ENCODE data around the gene LCLAT1.

LCLAT1 gene

DNA sequence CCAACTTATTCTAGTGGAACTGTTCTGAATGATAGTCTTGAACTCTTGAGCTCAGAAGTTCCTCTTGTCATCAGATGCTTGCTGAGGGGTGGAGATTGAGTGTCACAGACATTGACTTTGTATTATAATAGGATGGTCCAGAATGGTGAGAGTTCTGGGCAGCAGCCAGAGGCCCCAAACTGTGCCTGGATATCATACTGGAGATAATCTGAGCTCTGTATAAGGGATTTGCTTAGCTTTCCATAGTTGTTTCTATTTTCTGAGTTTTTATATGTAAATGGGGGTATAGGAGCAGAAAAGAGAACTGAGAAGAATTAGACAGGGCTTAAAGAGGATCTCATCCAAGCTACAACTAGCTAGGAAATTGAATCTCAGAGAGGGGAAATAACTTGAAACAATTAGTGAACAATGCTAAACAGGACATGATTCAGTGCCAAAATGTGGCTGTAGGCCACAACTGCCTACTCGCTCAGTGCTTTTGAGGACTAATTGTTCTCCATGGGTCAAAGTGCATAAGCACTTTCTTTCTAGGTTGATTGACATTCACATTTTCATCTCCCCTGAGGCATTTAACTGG is 10.1 kb upstream of the LCLAT1 start:
- H3K9me3 ChIP-seq (ENCODE audit: insufficient read depth, low read length): no peaks in the 10 kb centered on the region
- no peak for TF ChIP-seq SUZ12 (IDR thresholded peaks at IDR 0.05; ENCODE audit: extremely low read depth, insufficient read depth, insufficient read length)
- TF ChIP-seq YY1 (IDR thresholded peaks at IDR 0.05; ENCODE audit: insufficient read depth, insufficient read length): no peak
- TF ChIP-seq ZNF274 (IDR thresholded peaks at IDR 0.05; ENCODE audit: low read depth, low read length): no peak
- no peaks in the 10 kb centered on the region for H3K4me1 ChIP-seq (ENCODE audit: insufficient read depth, insufficient read length)
- H3K36me3 ChIP-seq (ENCODE audit: insufficient read depth, insufficient read length, low read length): no peaks in the 10 kb centered on the region
- H3K4me3 ChIP-seq (ENCODE audit: insufficient read length, low read depth): no peak overlapping the region
- no peak for DNase-seq (ENCODE audit: low read depth, low spot score)
- no peak overlapping the region for H3K9ac ChIP-seq (ENCODE audit: insufficient read length, low read depth)
- no peaks in the 10 kb centered on the region for H3K27me3 ChIP-seq (ENCODE audit: insufficient read depth, insufficient read length)

DNA sequence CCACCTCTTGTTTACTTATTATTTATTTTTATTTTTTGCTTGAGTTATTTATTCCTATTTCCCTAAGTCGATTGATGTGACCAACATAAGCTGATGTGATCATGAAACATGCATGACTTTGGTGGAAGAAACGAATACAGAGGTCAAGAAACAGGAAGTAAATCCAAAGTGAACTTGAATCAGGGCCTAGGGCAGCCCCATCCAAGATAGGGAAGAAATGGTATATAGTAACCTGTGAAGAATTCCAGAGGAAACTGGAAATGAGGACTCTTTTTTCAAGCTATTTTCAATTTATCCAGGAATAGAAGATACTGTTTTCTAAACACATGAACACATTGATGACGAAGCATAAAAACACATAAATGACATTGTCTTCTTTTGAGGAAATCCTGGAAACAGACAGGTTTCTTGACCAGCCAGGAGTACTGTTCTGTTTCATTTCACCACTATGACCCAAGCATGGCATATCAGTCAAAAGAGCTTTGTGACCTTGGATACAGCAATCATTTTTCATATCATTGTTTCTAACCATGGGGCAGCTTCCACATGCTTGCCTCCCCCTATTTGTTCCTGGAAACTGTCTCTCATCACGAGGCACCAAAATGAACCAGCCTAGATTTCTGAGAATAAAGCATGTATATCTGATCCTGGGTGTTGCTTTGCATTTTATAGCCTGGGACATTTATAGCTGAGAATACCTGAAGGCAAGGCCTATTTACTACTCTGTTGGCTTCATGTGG is 9.1 kb upstream of the LCLAT1 start:
- DNase-seq (ENCODE audit: low read depth, low spot score): no peak

DNA sequence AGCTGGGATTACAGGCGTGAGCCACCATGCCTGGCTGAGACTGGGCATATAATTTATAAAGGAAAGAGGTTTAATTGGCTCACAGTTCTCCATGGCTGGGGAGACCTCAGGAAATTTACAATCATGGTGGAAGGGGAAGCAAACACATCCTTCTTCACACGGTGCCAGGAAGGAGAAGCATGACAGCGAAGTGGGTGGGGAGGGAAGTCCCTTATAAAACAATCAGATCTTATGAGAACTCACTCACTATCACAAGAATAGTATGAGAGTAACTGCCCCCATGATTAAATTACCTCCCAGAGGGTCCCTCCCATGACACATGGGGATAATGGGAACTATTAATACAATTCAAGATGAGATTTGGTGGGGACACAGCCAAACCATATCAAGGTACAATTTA is 7.8 kb upstream of the LCLAT1 start:
- Histone ChIP-seq H3K4me3 (ENCODE audit: insufficient read length, low read depth) (no peak overlapping the region), H3K9me3 (ENCODE audit: insufficient read depth, low read length) (no peaks in the 10 kb centered on the region), H3K27me3 (ENCODE audit: insufficient read depth, insufficient read length) (no peaks in the 10 kb centered on the region), H3K4me1 (ENCODE audit: insufficient read depth, insufficient read length) (no peaks in the 10 kb centered on the region), H3K36me3 (ENCODE audit: insufficient read depth, insufficient read length, low read length) (no peaks in the 10 kb centered on the region), H3K9ac (ENCODE audit: insufficient read length, low read depth) (no peak overlapping the region)
- no peak for DNase-seq (ENCODE audit: low read depth, low spot score)
- TF ChIP-seq ZNF274 (IDR thresholded peaks at IDR 0.05; ENCODE audit: low read depth, low read length) (no peak), YY1 (IDR thresholded peaks at IDR 0.05; ENCODE audit: insufficient read depth, insufficient read length) (no peak), SUZ12 (IDR thresholded peaks at IDR 0.05; ENCODE audit: extremely low read depth, insufficient read depth, insufficient read length) (no peak)

More for the DNA sequence above, 9.1 kb upstream of the LCLAT1 start:
- Histone ChIP-seq H3K4me1 (ENCODE audit: insufficient read depth, insufficient read length) (no peaks in the 10 kb centered on the region), H3K27me3 (ENCODE audit: insufficient read depth, insufficient read length) (no peaks in the 10 kb centered on the region), H3K9me3 (ENCODE audit: insufficient read depth, low read length) (no peaks in the 10 kb centered on the region), H3K9ac (ENCODE audit: insufficient read length, low read depth) (no peak overlapping the region), H3K36me3 (ENCODE audit: insufficient read depth, insufficient read length, low read length) (no peaks in the 10 kb centered on the region), H3K4me3 (ENCODE audit: insufficient read length, low read depth) (no peak overlapping the region)
- TF ChIP-seq YY1 (IDR thresholded peaks at IDR 0.05; ENCODE audit: insufficient read depth, insufficient read length) (no peak), SUZ12 (IDR thresholded peaks at IDR 0.05; ENCODE audit: extremely low read depth, insufficient read depth, insufficient read length) (no peak), ZNF274 (IDR thresholded peaks at IDR 0.05; ENCODE audit: low read depth, low read length) (no peak)

DNA sequence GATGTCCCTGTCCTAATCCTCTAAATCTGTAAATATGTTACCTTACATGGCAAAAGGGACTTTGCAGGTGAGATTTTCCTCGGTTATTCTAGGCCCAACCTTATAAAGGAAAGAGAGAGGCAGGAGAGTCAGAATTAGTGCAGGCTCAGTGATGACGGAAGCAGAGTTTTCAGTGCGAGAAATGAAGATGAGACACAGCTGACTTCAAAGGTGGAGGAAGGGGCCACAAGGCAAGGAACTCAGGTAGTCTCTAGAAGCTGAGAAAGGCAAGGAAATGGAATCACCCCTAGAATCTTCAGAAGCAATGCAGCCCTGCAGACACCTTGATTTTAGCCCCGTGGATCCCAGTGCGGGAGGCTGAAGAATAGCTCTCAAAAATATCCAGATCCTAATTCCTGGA is 7.2 kb upstream of the LCLAT1 start:
- H3K36me3 ChIP-seq (ENCODE audit: insufficient read depth, insufficient read length, low read length): no peaks in the 10 kb centered on the region
- H3K4me3 ChIP-seq (ENCODE audit: insufficient read length, low read depth): no peak overlapping the region
- TF ChIP-seq YY1 (IDR thresholded peaks at IDR 0.05; ENCODE audit: insufficient read depth, insufficient read length) (no peak), SUZ12 (IDR thresholded peaks at IDR 0.05; ENCODE audit: extremely low read depth, insufficient read depth, insufficient read length) (no peak), ZNF274 (IDR thresholded peaks at IDR 0.05; ENCODE audit: low read depth, low read length) (no peak)
- H3K4me1 ChIP-seq (ENCODE audit: insufficient read depth, insufficient read length): no peaks in the 10 kb centered on the region
- H3K9me3 ChIP-seq (ENCODE audit: insufficient read depth, low read length): no peaks in the 10 kb centered on the region
- H3K27me3 ChIP-seq (ENCODE audit: insufficient read depth, insufficient read length): no peaks in the 10 kb centered on the region
- no peak for DNase-seq (ENCODE audit: low read depth, low spot score)
- no peak overlapping the region for H3K9ac ChIP-seq (ENCODE audit: insufficient read length, low read depth)

DNA sequence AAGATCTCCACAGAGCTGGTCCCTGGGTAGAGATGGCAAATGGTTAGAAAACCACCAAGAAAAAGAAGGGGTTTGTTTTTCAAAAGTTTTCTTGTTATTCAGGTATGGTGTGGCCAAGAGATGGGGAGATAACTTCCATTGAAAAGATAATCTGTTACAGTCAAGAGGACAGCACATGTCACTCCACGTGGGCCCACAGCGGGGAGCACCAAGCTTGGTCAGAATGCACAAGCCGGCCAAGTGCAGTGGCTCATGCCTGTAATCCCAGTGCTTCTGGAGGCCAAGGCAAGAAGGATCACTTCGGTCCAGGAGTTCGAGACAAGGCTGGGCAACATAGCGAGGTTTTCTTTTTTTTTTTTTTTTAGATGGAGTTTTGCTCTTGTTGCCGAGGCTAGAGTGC is 6.0 kb upstream of the LCLAT1 start:
- no peaks in the 10 kb centered on the region for H3K9me3 ChIP-seq (ENCODE audit: insufficient read depth, low read length)
- H3K27me3 ChIP-seq (ENCODE audit: insufficient read depth, insufficient read length): no peaks in the 10 kb centered on the region
- H3K4me1 ChIP-seq (ENCODE audit: insufficient read depth, insufficient read length): no peaks in the 10 kb centered on the region
- no peak overlapping the region for H3K4me3 ChIP-seq (ENCODE audit: insufficient read length, low read depth)
- no peak overlapping the region for H3K9ac ChIP-seq (ENCODE audit: insufficient read length, low read depth)
- no peak for DNase-seq (ENCODE audit: low read depth, low spot score)
- TF ChIP-seq SUZ12 (IDR thresholded peaks at IDR 0.05; ENCODE audit: extremely low read depth, insufficient read depth, insufficient read length) (no peak), YY1 (IDR thresholded peaks at IDR 0.05; ENCODE audit: insufficient read depth, insufficient read length) (no peak), ZNF274 (IDR thresholded peaks at IDR 0.05; ENCODE audit: low read depth, low read length) (no peak)
- H3K36me3 ChIP-seq (ENCODE audit: insufficient read depth, insufficient read length, low read length): no peaks in the 10 kb centered on the region

DNA sequence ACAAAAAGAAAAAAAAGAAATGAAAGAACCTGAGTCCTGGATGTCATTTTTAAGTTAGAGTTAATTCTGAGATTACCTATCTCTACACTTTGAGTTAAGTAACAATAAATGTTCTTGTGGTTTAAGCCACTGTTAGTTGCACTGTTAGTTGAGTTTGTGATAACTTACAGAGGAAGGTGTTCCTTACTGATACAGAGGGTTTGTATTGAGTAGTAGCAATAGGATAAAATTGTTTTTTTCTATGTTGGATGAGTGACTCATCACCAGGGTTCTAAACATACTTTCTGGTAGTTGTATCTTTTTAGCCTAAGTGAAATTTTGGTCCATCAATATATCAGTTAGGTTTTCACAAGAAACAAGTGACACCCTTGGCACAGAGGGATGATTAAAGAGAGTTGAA is 4.0 kb upstream of the LCLAT1 start:
- no peak for DNase-seq (ENCODE audit: low read depth, low spot score)
- H3K4me3 ChIP-seq (ENCODE audit: insufficient read length, low read depth): no peak overlapping the region
- no peaks in the 10 kb centered on the region for H3K27me3 ChIP-seq (ENCODE audit: insufficient read depth, insufficient read length)
- H3K36me3 ChIP-seq (ENCODE audit: insufficient read depth, insufficient read length, low read length): no peaks in the 10 kb centered on the region
- no peak overlapping the region for H3K9ac ChIP-seq (ENCODE audit: insufficient read length, low read depth)
- H3K9me3 ChIP-seq (ENCODE audit: insufficient read depth, low read length): no peaks in the 10 kb centered on the region; the same call in 1 of the 2 replicates
- TF ChIP-seq SUZ12 (IDR thresholded peaks at IDR 0.05; ENCODE audit: extremely low read depth, insufficient read depth, insufficient read length) (no peak), YY1 (IDR thresholded peaks at IDR 0.05; ENCODE audit: insufficient read depth, insufficient read length) (no peak), ZNF274 (IDR thresholded peaks at IDR 0.05; ENCODE audit: low read depth, low read length) (no peak)
- H3K4me1 ChIP-seq (ENCODE audit: insufficient read depth, insufficient read length): no peaks in the 10 kb centered on the region

DNA sequence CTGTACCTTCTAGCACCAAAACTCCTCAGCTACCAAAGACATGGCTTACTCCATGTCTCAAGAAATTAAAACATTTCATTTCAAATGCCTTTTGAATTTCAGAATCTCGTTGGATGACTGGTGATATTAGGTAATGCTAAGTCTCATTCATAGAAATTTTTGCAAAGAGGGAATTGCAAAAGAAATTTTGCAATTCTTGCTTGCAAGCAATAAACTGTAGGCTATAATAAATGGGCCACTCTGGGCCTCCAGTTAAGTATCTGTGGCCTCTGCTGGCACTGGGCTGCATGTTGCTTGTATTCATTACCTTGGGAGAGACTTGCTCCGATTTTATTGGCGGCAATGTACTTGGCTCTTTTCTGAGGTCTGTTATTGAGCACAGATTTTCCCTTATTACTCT is 2.8 kb upstream of the LCLAT1 start:
- DNase-seq (ENCODE audit: low read depth, low spot score): no peak
- Histone ChIP-seq H3K9ac (ENCODE audit: insufficient read length, low read depth) (no peak overlapping the region), H3K27me3 (ENCODE audit: insufficient read depth, insufficient read length) (no peaks in the 10 kb centered on the region), H3K4me1 (ENCODE audit: insufficient read depth, insufficient read length) (no peaks in the 10 kb centered on the region), H3K9me3 (ENCODE audit: insufficient read depth, low read length) (no peaks in the 10 kb centered on the region; the same call in 1 of the 2 replicates), H3K36me3 (ENCODE audit: insufficient read depth, insufficient read length, low read length) (no peaks in the 10 kb centered on the region), H3K4me3 (ENCODE audit: insufficient read length, low read depth) (no peak overlapping the region)
- TF ChIP-seq ZNF274 (IDR thresholded peaks at IDR 0.05; ENCODE audit: low read depth, low read length): no peak
- TF ChIP-seq SUZ12 (IDR thresholded peaks at IDR 0.05; ENCODE audit: extremely low read depth, insufficient read depth, insufficient read length): no peak
- TF ChIP-seq YY1 (IDR thresholded peaks at IDR 0.05; ENCODE audit: insufficient read depth, insufficient read length): no peak
